SK-N-MC (cell line): Measurements from ENCODE around the gene SCFD2.
"Not testable (repeated sequence)": the region's sequence is repeated elsewhere in the genome, so short reads cannot be mapped to it uniquely, and the experiment has no call there.

Experiments
- DNase-seq: peaks from one replicate; pipeline ENCODE4 v3.0.0-alpha.2; 2011; ENCODE audit warnings: low read depth, low spot score
- H3K27ac ChIP-seq: fragments of 200-600 bp; sonication (generic); 2 replicates; pipeline ENCODE4 v1.5.1; 2016; ENCODE audit warnings: mixed run types
- H3K36me3 ChIP-seq: fragments of 200-600 bp; sonication (generic); 2 replicates; pipeline ENCODE4 v1.6.1; 2017; ENCODE audit warnings: antibody characterized with exemption, low read length, mixed read lengths; ENCODE audit not compliant: insufficient read depth
- H3K4me3 ChIP-seq: fragments of 200-600 bp; sonication (generic); 2 replicates; pipeline ENCODE4 v1.5.1; 2016
- H3K9ac ChIP-seq: fragments of 200-600 bp; sonication (generic); 2 replicates; pipeline ENCODE4 v1.8.0; 2017; ENCODE audit warnings: mixed run types, mixed read lengths; ENCODE audit not compliant: insufficient read length
- H3K9me3 ChIP-seq: fragments of 200-600 bp; sonication (generic); 2 replicates; pipeline ENCODE4 v1.6.1; 2017; ENCODE audit warnings: low read depth, mild to moderate bottlenecking, antibody characterized with exemption, low read length, moderate library complexity, mixed read lengths
- EZH2 ChIP-seq: fragments of 200-600 bp; sonication (generic); IDR thresholded peaks from one replicate; pipeline ENCODE4 v1.6.1; 2017; ENCODE audit warnings: antibody characterized with exemption
- FOXP2 ChIP-seq: optimal IDR thresholded peaks from 2 replicates; pipeline ENCODE3; 2011; ENCODE audit warnings: mild to moderate bottlenecking, moderate library complexity; ENCODE audit not compliant: insufficient read depth; ENCODE audit errors: extremely low read length, control extremely low read depth
- POLR2AphosphoS5 ChIP-seq: IDR thresholded peaks from 2 replicates; pipeline ENCODE4 v1.6.1; 2012; ENCODE audit warnings: mild to moderate bottlenecking, low read depth, low read length, borderline replicate concordance

The SCFD2 gene

DNA sequence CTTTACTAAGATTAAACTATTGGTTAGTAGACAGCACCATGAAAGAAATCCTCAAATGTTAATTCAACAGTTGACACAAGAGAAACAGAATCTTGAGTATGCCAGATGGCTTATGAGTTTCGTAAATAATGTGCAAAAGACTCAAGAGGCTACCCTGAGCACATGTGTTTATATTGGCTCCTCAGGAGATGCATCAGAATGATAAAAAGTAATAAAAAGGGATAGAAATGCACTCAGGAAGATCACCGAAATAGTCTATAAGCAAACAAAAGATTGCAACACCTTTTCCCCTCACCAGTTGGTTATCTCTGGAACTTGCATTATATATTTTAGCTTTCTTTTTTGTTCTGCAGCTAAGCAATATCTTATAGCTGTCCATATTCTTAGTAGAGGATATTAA, 84.4 kb downstream of the SCFD2 start:
- no peak for TF ChIP-seq EZH2
- no peak for TF ChIP-seq FOXP2
- no peak for TF ChIP-seq POLR2AphosphoS5
- DNase-seq = no peak
- Histone ChIP-seq H3K4me3 (no peak overlapping the region), H3K27ac (no peak overlapping the region), H3K9me3 (no peaks in the 10 kb centered on the region), H3K36me3 (no peaks in the 10 kb centered on the region), H3K9ac (no peak overlapping the region)

- DNase-seq = no peak
- no peaks in the 10 kb centered on the region for H3K9me3 ChIP-seq
- no peaks in the 10 kb centered on the region for H3K36me3 ChIP-seq
- H3K27ac ChIP-seq = no peak overlapping the region
- TF ChIP-seq FOXP2 = no peak
- H3K4me3 ChIP-seq = no peak overlapping the region
- H3K9ac ChIP-seq = no peak overlapping the region
Measured at GRCh38 chr4:53280846-53281245, 85.0 kb downstream of the SCFD2 start.

- H3K36me3 ChIP-seq = no peaks in the 10 kb centered on the region
- TF ChIP-seq FOXP2 (no peak), POLR2AphosphoS5 (no peak)
- H3K9ac ChIP-seq = no peak overlapping the region
- H3K4me3 ChIP-seq = no peak overlapping the region
- no peak for DNase-seq
- no peaks in the 10 kb centered on the region for H3K9me3 ChIP-seq
- no peak overlapping the region for H3K27ac ChIP-seq
Measured at GRCh38 chr4:53274609-53275268, 91.1 kb downstream of the SCFD2 start.

DNA sequence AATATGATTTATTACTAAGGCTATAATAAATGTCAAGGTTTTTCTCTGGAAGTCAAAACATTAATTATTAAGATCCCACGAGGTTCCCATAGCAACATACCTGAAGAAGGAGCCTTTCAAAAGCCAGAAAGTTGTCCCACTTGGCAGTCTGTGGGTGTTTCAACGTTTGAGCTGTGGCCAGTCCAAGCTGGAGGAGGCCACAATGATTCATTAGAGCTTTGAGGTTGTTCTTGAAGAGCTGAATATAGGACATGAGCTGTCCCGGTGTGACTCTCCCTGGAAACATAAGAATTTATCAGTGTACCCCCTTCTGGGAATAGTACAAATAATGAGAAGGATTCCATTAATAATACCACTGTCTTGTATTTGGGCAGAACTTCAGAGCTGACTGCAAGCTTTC, 92.1 kb downstream of the SCFD2 start:
- Histone ChIP-seq H3K4me3 (no peak overlapping the region), H3K36me3 (no peaks in the 10 kb centered on the region), H3K27ac (no peak overlapping the region), H3K9me3 (no peaks in the 10 kb centered on the region), H3K9ac (no peak overlapping the region)
- DNase-seq = no peak
- TF ChIP-seq FOXP2 = no peak

DNA sequence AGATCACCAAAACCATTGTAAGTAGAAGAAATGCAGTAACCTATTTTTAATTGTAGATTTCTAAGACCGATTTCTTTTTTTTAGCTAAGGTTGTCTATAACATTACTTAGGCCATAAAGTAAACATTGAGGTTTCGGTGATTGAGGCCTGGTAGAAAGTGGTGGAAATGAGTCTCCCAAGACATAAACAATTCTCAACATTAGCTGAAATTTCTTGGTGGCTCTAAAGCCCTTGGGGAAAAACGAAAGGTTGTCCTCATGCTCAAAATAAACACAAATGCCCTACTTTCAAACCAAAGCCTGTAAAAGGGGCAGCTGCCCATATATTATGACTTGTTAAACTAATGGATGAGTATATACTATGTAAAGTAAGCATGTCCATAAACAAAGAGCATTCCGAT, 98.8 kb downstream of the SCFD2 start:
- no peak overlapping the region for H3K27ac ChIP-seq
- no peaks in the 10 kb centered on the region for H3K36me3 ChIP-seq
- TF ChIP-seq EZH2 (no peak), POLR2AphosphoS5 (no peak), FOXP2 (no peak)
- no peak for DNase-seq
- no peaks in the 10 kb centered on the region for H3K9me3 ChIP-seq
- no peak overlapping the region for H3K9ac ChIP-seq
- H3K4me3 ChIP-seq = no peak overlapping the region

DNA sequence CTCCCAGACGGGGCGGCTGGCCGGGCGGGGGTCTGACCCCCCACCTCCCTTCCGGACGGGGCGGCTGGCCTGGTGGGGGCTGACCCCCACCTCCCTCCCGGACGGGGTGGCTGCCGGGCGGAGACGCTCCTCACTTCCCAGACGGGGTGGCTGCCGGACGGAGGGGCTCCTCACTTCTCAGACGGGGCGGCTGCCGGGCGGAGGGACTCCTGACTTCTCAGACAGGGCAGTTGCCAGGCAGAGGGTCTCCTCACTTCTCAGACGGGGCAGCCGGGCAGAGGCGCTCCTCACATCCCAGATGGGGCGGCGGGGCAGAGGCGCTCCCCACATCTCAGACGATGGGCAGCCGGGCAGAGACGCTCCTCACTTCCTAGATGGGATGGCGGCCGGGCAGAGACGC, 109.9 kb downstream of the SCFD2 start:
- not testable (repeated sequence) for H3K4me3 ChIP-seq, H3K9me3 ChIP-seq, H3K36me3 ChIP-seq, H3K9ac ChIP-seq, DNase-seq, H3K27ac ChIP-seq

- Histone ChIP-seq H3K9ac (no peak overlapping the region), H3K36me3 (no peaks in the 10 kb centered on the region), H3K4me3 (no peak overlapping the region), H3K27ac (no peak overlapping the region), H3K9me3 (no peaks in the 10 kb centered on the region; the same call in 1 of the 2 replicates)
- TF ChIP-seq FOXP2 (no peak), POLR2AphosphoS5 (no peak), EZH2 (no peak)
- no peak for DNase-seq
Measured at GRCh38 chr4:53240573-53240972, 125.3 kb downstream of the SCFD2 start.

GRCh38 chr4:53238352-53238751, 127.5 kb downstream of the SCFD2 start:
- not testable (repeated sequence) for H3K9me3 ChIP-seq, H3K36me3 ChIP-seq, H3K9ac ChIP-seq, H3K4me3 ChIP-seq, DNase-seq, H3K27ac ChIP-seq

GRCh38 chr4:53237811-53238210, 128.1 kb downstream of the SCFD2 start:
- not testable (repeated sequence) for DNase-seq, H3K9ac ChIP-seq, H3K27ac ChIP-seq, H3K9me3 ChIP-seq, H3K36me3 ChIP-seq, H3K4me3 ChIP-seq

GRCh38 chr4:53236624-53237023, 129.2 kb downstream of the SCFD2 start:
- not testable (repeated sequence) for H3K36me3 ChIP-seq, DNase-seq, H3K4me3 ChIP-seq, H3K27ac ChIP-seq, H3K9me3 ChIP-seq, H3K9ac ChIP-seq
